Measurements from ENCODE around the gene SPATA2. TPM values are rescaled to one million over a fixed set of nuclear protein-coding genes. Genes with fewer than 3 reads are reported as not detected.

Gene SPATA2
- total RNA-seq, 1 donor, result 6.2 TPM

- DNase-seq (ENCODE audit: low read depth in 2 of 3, low spot score in 2 of 3), result peak; percentile 82 to 93 (median 89)
These were observed 21.1 kb upstream of the SPATA2 start, which contains the start of gene RNF114 for GRCh38 chr20:49936153-49937026. Gene RNF114 (plus strand): TSS chr20:49936397. CDS start chr20:49936413, 16 bp downstream.

- DNase-seq (ENCODE audit: low read depth in 2 of 3, low spot score in 2 of 3), result no peak
These were observed 20.4 kb upstream of the SPATA2 start for GRCh38 chr20:49935746-49936152.

- no peak for DNase-seq (ENCODE audit: low read depth in 2 of 3, low spot score in 2 of 3)
These were observed 13.8 kb upstream of the SPATA2 start for GRCh38 chr20:49929142-49929494.

- peak; percentile 56 to 91 (median 80) for DNase-seq (ENCODE audit: low read depth in 2 of 3, low spot score in 2 of 3)
These were observed 13.2 kb upstream of the SPATA2 start for GRCh38 chr20:49928411-49929141.

- DNase-seq (ENCODE audit: low read depth in 2 of 3, low spot score in 2 of 3), result peak in 1 of 3 donors; percentile 19
These were observed 10.6 kb upstream of the SPATA2 start for GRCh38 chr20:49925901-49926454.

GRCh38 chr20:49924247-49924646 is 8.9 kb upstream of the SPATA2 start:
- no peak for DNase-seq (ENCODE audit: low read depth in 2 of 3, low spot score in 2 of 3)

- no peak for DNase-seq (ENCODE audit: low read depth in 2 of 3, low spot score in 2 of 3)
These were observed 4.1 kb upstream of the SPATA2 start for GRCh38 chr20:49919461-49919860.

- no peak for DNase-seq (ENCODE audit: low read depth in 2 of 3, low spot score in 2 of 3)
These were observed 3.7 kb upstream of the SPATA2 start for GRCh38 chr20:49919009-49919408.

- no peak for DNase-seq (ENCODE audit: low read depth in 2 of 3, low spot score in 2 of 3)
These were observed 3.1 kb upstream of the SPATA2 start for GRCh38 chr20:49918446-49918845.

GRCh38 chr20:49916146-49917002 is 1.0 kb upstream of the SPATA2 start:
- peak in 1 of 3 donors; percentile 42 for DNase-seq (ENCODE audit: low read depth in 2 of 3, low spot score in 2 of 3)

GRCh38 chr20:49915118-49915379 is 280 bp downstream of the SPATA2 start:
- no peak for DNase-seq (ENCODE audit: low read depth in 2 of 3, low spot score in 2 of 3)

- peak in 1 of 3 donors; percentile 21 for DNase-seq (ENCODE audit: low read depth in 2 of 3, low spot score in 2 of 3)
These were observed 815 bp downstream of the SPATA2 start for GRCh38 chr20:49914310-49915117.

- no peak for DNase-seq (ENCODE audit: low read depth in 2 of 3, low spot score in 2 of 3)
These were observed 1.8 kb downstream of the SPATA2 start for GRCh38 chr20:49913399-49914047.

GRCh38 chr20:49910340-49910706 is 5.0 kb downstream of the SPATA2 start:
- DNase-seq (ENCODE audit: low read depth in 2 of 3, low spot score in 2 of 3), result no peak

- no peak for DNase-seq (ENCODE audit: low read depth in 2 of 3, low spot score in 2 of 3)
These were observed 5.6 kb downstream of the SPATA2 start for GRCh38 chr20:49909499-49910339.

- DNase-seq (ENCODE audit: low read depth in 2 of 3, low spot score in 2 of 3), result no peak
These were observed 7.1 kb downstream of the SPATA2 start for GRCh38 chr20:49908258-49908565.

GRCh38 chr20:49907405-49908257 is 7.7 kb downstream of the SPATA2 start:
- no peak for DNase-seq (ENCODE audit: low read depth in 2 of 3, low spot score in 2 of 3)

- no peak for DNase-seq (ENCODE audit: low read depth in 2 of 3, low spot score in 2 of 3)
These were observed 8.6 kb downstream of the SPATA2 start for GRCh38 chr20:49906615-49907154.

Data from hematopoietic multipotent progenitor cell (in vitro differentiated cells).